A673 (cell line): ENCODE results near the gene OOSP4A. TPM values are rescaled to one million over a fixed set of nuclear protein-coding genes. Genes with fewer than 3 reads are reported as not detected.

ENCODE experiments used
- Bru-seq: library from RNA; stranded (reverse); fragments of 400-500 nt; gene quantifications from one replicate; lab custom pipeline; 2021; lab: Mats Ljungman, UMichigan
- BruChase-seq, 2 experiments: library from RNA; stranded (reverse); fragments of 400-500 nt; gene quantifications; one replicate each; lab custom pipeline; 2021; lab: Mats Ljungman, UMichigan
- BruUV-seq: library from RNA; stranded (reverse); fragments of 400-500 nt; replicated peaks from 2 replicates; lab custom pipeline; 2021; lab: Mats Ljungman, UMichigan
- CTCF ChIA-PET: fragments of 300-600 bp; sonication (Branson Sonifier 250); formaldehyde crosslinking; loops from one replicate; lab custom pipeline; 2022; ENCODE audit warnings: antibody characterized with exemption; lab: Charles Lee
- POLR2A ChIA-PET: fragments of 300-600 bp; sonication (Branson Sonifier 250); formaldehyde crosslinking; loops from one replicate; lab custom pipeline; 2022; ENCODE audit warnings: antibody characterized with exemption; ENCODE audit not compliant: low non-redundant PET; lab: Charles Lee
- DNase-seq: peaks from one replicate; pipeline ENCODE4 v3.0.0-alpha.2; 2015; ENCODE audit warnings: low spot score
- H3K27ac ChIP-seq: fragments of 200-600 bp; sonication (generic); 2 replicates; pipeline ENCODE4 v1.5.1; 2016; ENCODE audit warnings: mixed run types, low read depth, mild to moderate bottlenecking, mixed read lengths, antibody characterized with exemption, low read length; ENCODE audit not compliant: poor library complexity, severe bottlenecking
- H3K27me3 ChIP-seq: fragments of 200-600 bp; sonication (generic); replicated peaks from 2 replicates; pipeline ENCODE4 v1.6.1; 2017; ENCODE audit warnings: mixed run types, low read depth, mild to moderate bottlenecking, mixed read lengths, antibody characterized with exemption, low read length; ENCODE audit not compliant: insufficient read depth, poor library complexity
- H3K36me3 ChIP-seq: fragments of 200-600 bp; sonication (generic); 2 replicates; pipeline ENCODE4 v1.6.1; 2016; ENCODE audit warnings: mixed run types, mild to moderate bottlenecking, mixed read lengths, antibody characterized with exemption, low read length; ENCODE audit not compliant: insufficient read depth, poor library complexity, severe bottlenecking
- H3K4me1 ChIP-seq: fragments of 200-600 bp; sonication (generic); 2 replicates; pipeline ENCODE4 v1.6.1; 2017; ENCODE audit warnings: mixed run types, mild to moderate bottlenecking, mixed read lengths, antibody characterized with exemption, low read length; ENCODE audit not compliant: insufficient read depth, poor library complexity, severe bottlenecking
- H3K4me3 ChIP-seq: fragments of 200-600 bp; sonication (generic); 2 replicates; pipeline ENCODE4 v1.5.1; 2016; ENCODE audit warnings: low read depth, mixed run types, mild to moderate bottlenecking, mixed read lengths, low read length; ENCODE audit not compliant: poor library complexity, severe bottlenecking
- H3K9me3 ChIP-seq: fragments of 200-600 bp; sonication (generic); 2 replicates; pipeline ENCODE4 v1.6.1; 2016; ENCODE audit warnings: mixed run types, low read depth, mild to moderate bottlenecking, mixed read lengths, antibody characterized with exemption, low read length; ENCODE audit not compliant: poor library complexity, severe bottlenecking
- EZH2 ChIP-seq: fragments of 200-600 bp; sonication (generic); IDR thresholded peaks from 2 replicates; pipeline ENCODE4 v1.6.1; 2017; ENCODE audit warnings: borderline replicate concordance, low read depth, mild to moderate bottlenecking, mixed read lengths, antibody characterized with exemption, low read length; ENCODE audit not compliant: poor library complexity, severe bottlenecking
- intact Hi-C: fragments of 100-400 bp; cut with micrococcal nuclease; formaldehyde crosslinking; loops from one replicate; pipeline ENCODE4 v1.10.0; 2022; ENCODE audit not compliant: unreplicated experiment
- long read RNA-seq: library from polyadenylated mRNA; stranded (forward); transcript quantifications from one replicate; pipeline ENCODE4 v2.0.0, GENCODE V29; 2022
- total RNA-seq: library from RNA; stranded (reverse); gene quantifications from 2 replicates; pipeline ENCODE4 v1.2.3, GENCODE V29; 2021
- TF ChIP-seq, protein P1 (sequence below): fragments of 300-800, 200-600 bp; sonication (generic); conservative IDR thresholded peaks from 2 replicates; pipeline ENCODE4 v1.5.1; 2017; ENCODE audit warnings: low read depth, mild to moderate bottlenecking, antibody characterized with exemption, low read length, moderate library complexity, mixed read lengths

OOSP4A gene
- total RNA-seq (not detected in 2 replicates), Bru-seq, nascent RNA (not detected), BruChase-seq, experiment 1, labeled RNA remaining after a 2-hour chase (not detected), BruChase-seq, experiment 2, labeled RNA remaining after a 6-hour chase (not detected)
- long read RNA-seq, result 0 reads

DNA sequence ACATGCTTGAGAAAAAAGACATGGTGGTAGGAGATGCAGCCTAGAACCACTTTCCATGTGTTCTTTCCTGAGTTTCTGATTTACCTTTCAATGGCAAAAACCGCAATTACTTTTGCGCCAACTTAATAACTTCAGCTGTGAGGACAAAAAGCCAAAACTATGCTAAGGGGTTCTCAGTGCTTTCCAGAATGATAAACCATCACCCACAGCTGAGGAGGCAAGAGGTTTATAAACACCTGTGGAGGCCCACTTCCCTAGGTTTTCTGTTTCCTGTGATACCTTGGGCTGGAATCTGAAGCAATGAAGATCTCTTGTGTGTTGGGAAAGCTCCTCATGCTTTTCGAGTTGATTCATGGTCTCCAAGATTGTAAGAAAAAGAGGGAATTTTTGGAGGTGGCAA lies at the start of gene OOSP4A:
OOSP4A (plus strand) TSS at position 301 of the 400 bp plus-strand sequence; CDS start at position 301, 0 bp downstream.
- DNase-seq, result no peak
- Histone ChIP-seq H3K27me3 (peaks cover 35% of the 10 kb centered on the region), H3K4me3 (no peak within 1 kb of the TSS), H3K4me1 (no peaks in the 10 kb centered on the region), H3K27ac (no peak within 1 kb of the TSS), H3K9me3 (no peaks in the 10 kb centered on the region), H3K36me3 (no peaks in the 10 kb centered on the region)
- intact Hi-C loops, result no loop called here
- POLR2A ChIA-PET, result no interaction called here
- TF ChIP-seq, protein P1, sequence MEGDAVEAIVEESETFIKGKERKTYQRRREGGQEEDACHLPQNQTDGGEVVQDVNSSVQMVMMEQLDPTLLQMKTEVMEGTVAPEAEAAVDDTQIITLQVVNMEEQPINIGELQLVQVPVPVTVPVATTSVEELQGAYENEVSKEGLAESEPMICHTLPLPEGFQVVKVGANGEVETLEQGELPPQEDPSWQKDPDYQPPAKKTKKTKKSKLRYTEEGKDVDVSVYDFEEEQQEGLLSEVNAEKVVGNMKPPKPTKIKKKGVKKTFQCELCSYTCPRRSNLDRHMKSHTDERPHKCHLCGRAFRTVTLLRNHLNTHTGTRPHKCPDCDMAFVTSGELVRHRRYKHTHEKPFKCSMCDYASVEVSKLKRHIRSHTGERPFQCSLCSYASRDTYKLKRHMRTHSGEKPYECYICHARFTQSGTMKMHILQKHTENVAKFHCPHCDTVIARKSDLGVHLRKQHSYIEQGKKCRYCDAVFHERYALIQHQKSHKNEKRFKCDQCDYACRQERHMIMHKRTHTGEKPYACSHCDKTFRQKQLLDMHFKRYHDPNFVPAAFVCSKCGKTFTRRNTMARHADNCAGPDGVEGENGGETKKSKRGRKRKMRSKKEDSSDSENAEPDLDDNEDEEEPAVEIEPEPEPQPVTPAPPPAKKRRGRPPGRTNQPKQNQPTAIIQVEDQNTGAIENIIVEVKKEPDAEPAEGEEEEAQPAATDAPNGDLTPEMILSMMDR, result no peak
- no peak for TF ChIP-seq EZH2
- CTCF ChIA-PET, result no interaction called here
- BruUV-seq, result no TSS peak

DNA sequence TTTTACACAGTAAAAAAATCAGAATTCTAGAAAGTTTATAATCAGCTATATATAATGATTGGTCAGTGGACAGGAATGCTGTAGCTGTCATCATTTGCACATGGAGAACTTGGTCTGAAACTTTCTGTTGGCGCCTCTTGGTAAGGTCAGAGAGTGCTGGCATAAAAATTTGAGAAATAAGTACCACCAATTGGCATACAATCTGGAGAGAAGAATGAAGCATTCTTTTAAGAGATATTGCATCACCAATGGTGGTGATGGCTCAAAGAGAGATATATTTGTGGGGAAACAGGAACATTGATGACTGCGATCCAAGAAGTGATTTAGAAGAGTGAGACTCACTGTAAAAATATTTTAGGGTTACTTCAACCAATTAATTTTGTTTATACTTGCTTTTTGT lies 45.4 kb upstream of the OOSP4A start:
- Histone ChIP-seq H3K36me3 (no peaks in the 10 kb centered on the region), H3K4me3 (no peak overlapping the region), H3K4me1 (no peaks in the 10 kb centered on the region), H3K27me3 (no peaks in the 10 kb centered on the region), H3K9me3 (no peaks in the 10 kb centered on the region), H3K27ac (no peak overlapping the region)
- no peak for DNase-seq
- intact Hi-C loops, result loop anchor here (2.0 kb wide), 1 partner anchor 96 kb away; no protein-coding TSS in a partner anchor
- TF ChIP-seq, protein P1, result no peak
- TF ChIP-seq EZH2, result no peak
- ChIA-PET POLR2A (interaction anchor here (0.6 kb wide), 1 partner anchor 117 kb away, joined by 3 read pairs; no protein-coding TSS in a partner anchor), CTCF (interaction anchor here (1.0 to 1.4 kb wide), 4 partner anchors 95 to 164 kb away, joined by 5 to 13 read pairs (median 6); partner anchors contain the start of gene STX3)
- no TSS peak for BruUV-seq

DNA sequence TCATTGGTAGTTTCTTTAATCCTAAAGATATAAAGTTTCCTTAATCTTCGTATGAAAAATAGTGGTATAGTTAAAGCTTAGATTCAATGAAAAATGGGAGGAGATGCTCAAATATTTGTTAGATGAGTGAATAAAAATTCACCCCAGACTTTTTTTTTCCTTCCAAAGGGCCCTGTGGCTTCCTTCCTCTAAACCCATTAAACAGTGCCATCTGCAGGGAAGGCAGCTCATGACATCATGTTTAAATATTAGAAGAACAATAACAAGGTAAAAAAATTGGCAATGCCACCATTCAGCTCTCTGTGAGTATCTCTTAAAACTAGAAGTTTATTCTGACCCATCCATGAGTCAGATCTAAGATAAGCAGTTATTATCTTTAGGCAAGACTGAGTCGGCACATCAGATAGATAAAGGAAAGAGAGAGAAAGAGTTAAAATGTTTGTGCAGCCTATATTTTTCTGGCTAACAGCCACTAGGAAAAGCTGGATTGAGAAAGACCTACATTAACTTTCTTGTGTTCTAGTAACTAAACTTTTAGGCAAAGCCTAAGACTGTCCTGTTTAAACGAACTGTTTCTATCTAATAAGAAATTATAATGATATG lies 44.7 kb upstream of the OOSP4A start:
- peaks cover 5% of the 10 kb centered on the region for H3K9me3 ChIP-seq
- H3K27me3 ChIP-seq, result no peaks in the 10 kb centered on the region
- TF ChIP-seq, protein P1, result peak; percentile 71
- no peak for TF ChIP-seq EZH2
- no peaks in the 10 kb centered on the region for H3K36me3 ChIP-seq
- H3K4me1 ChIP-seq, result no peaks in the 10 kb centered on the region
- no peak overlapping the region for H3K27ac ChIP-seq
- DNase-seq, result peak; percentile 77
- ChIA-PET CTCF (interaction anchor here (0.5 to 1.4 kb wide), 5 partner anchors 91 to 165 kb away, joined by 5 to 13 read pairs (median 7); partner anchors contain the start of gene STX3), POLR2A (interaction anchor here (0.6 kb wide), 1 partner anchor 117 kb away, joined by 3 read pairs; no protein-coding TSS in a partner anchor)
- no TSS peak for BruUV-seq
- no peak overlapping the region for H3K4me3 ChIP-seq
- intact Hi-C loops, result loop anchor here (1.0 to 2.0 kb wide), 2 partner anchors 96 to 165 kb away; no protein-coding TSS in a partner anchor
